GM12892 (cell line): ENCODE measurements around the gene CSRP3.

Source experiments
- POLR2A ChIP-seq: IDR thresholded peaks from 2 replicates; pipeline ENCODE4 v1.6.1; 2011; ENCODE audit warnings: low read depth, low read length, control low read depth
- POLR2AphosphoS5 ChIP-seq: IDR thresholded peaks from 2 replicates; pipeline ENCODE4 v1.6.1; 2011; ENCODE audit warnings: low read depth, low read length, control low read depth

DNA sequence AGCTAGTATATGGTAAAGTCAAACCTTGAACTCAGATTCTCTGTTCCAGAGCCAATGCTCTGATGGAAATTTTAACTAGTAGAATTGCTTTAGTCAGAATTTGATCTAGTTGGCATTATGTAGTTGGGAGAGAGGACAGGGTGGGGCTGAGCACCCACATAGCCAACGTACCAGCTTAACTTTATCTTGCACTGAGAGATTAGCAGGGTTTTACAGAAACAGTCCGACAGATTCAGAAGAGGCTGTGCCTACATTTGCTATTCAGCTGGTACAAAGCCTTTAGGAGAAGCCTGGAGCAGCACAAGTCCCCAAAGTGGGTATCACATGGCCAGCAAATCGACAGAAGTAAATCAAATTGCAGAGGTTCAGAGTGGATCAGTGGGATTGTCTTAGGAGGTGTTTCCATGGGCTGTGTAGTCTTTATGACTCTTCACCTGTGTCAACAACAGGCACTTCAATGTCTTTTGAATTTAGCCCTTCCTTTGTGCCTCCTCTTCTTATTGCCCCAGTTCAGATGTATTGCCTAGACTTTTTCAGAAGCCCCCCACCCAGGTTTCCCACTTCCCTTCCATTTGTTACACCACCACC, 7.3 kb upstream of the CSRP3 start:
- TF ChIP-seq POLR2A, result no peak
- no peak for TF ChIP-seq POLR2AphosphoS5
